HG03439 (cell line): ENCODE data around the gene ALPL.
A peak's percentile ranks its signal among the peaks of the same experiment; 100 is the strongest.

Experiments
- ATAC-seq: cut with Tn5 transposase; IDR thresholded peaks from one replicate; pipeline ENCODE4 v1.9.1; 2021; ENCODE audit warnings: mild to moderate bottlenecking, moderate library complexity; ENCODE audit not compliant: unreplicated experiment

Gene ALPL

GRCh38 chr1:21596174-21596573, 87.0 kb downstream of the ALPL start:
- ATAC-seq, result no peak

- ATAC-seq, result no peak
Measured at GRCh38 chr1:21596628-21597027, 87.4 kb downstream of the ALPL start.

GRCh38 chr1:21597753-21598152, 88.5 kb downstream of the ALPL start:
- no peak for ATAC-seq

GRCh38 chr1:21598417-21598816, 89.2 kb downstream of the ALPL start:
- no peak for ATAC-seq

- ATAC-seq, result no peak
Measured at GRCh38 chr1:21598904-21599303, 89.7 kb downstream of the ALPL start.

GRCh38 chr1:21599402-21599801, 90.2 kb downstream of the ALPL start:
- no peak for ATAC-seq

- no peak for ATAC-seq
Measured at GRCh38 chr1:21601278-21602048, 92.2 kb downstream of the ALPL start.

GRCh38 chr1:21603177-21604138, 94.2 kb downstream of the ALPL start:
- ATAC-seq, result no peak

GRCh38 chr1:21604208-21604957, 95.2 kb downstream of the ALPL start:
- no peak for ATAC-seq

GRCh38 chr1:21605012-21605715, 95.9 kb downstream of the ALPL start:
- no peak for ATAC-seq

GRCh38 chr1:21605964-21606705, 96.9 kb downstream of the ALPL start:
- ATAC-seq, result no peak

GRCh38 chr1:21607549-21608529, 98.6 kb downstream of the ALPL start:
- peak; percentile 72 for ATAC-seq

GRCh38 chr1:21608798-21609197, 99.6 kb downstream of the ALPL start:
- ATAC-seq, result no peak

GRCh38 chr1:21610027-21610426, 100.8 kb downstream of the ALPL start:
- no peak for ATAC-seq

- no peak for ATAC-seq
Measured at GRCh38 chr1:21610989-21611785, 102.0 kb downstream of the ALPL start.

GRCh38 chr1:21612057-21612456, 102.8 kb downstream of the ALPL start:
- ATAC-seq, result no peak

GRCh38 chr1:21613072-21613867, 104.0 kb downstream of the ALPL start:
- ATAC-seq, result no peak
